GM18867 (cell line): Measurements from ENCODE around the gene TBC1D2.
"Not testable (repeated sequence)": the region's sequence is repeated elsewhere in the genome, so short reads cannot be mapped to it uniquely, and the experiment has no call there.

ENCODE experiments used
- ATAC-seq: cut with Tn5 transposase; IDR thresholded peaks from one replicate; pipeline ENCODE4 v1.9.1; 2021; ENCODE audit warnings: mild to moderate bottlenecking, moderate library complexity; ENCODE audit not compliant: unreplicated experiment

Gene TBC1D2, protein sequence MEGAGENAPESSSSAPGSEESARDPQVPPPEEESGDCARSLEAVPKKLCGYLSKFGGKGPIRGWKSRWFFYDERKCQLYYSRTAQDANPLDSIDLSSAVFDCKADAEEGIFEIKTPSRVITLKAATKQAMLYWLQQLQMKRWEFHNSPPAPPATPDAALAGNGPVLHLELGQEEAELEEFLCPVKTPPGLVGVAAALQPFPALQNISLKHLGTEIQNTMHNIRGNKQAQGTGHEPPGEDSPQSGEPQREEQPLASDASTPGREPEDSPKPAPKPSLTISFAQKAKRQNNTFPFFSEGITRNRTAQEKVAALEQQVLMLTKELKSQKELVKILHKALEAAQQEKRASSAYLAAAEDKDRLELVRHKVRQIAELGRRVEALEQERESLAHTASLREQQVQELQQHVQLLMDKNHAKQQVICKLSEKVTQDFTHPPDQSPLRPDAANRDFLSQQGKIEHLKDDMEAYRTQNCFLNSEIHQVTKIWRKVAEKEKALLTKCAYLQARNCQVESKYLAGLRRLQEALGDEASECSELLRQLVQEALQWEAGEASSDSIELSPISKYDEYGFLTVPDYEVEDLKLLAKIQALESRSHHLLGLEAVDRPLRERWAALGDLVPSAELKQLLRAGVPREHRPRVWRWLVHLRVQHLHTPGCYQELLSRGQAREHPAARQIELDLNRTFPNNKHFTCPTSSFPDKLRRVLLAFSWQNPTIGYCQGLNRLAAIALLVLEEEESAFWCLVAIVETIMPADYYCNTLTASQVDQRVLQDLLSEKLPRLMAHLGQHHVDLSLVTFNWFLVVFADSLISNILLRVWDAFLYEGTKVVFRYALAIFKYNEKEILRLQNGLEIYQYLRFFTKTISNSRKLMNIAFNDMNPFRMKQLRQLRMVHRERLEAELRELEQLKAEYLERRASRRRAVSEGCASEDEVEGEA

DNA sequence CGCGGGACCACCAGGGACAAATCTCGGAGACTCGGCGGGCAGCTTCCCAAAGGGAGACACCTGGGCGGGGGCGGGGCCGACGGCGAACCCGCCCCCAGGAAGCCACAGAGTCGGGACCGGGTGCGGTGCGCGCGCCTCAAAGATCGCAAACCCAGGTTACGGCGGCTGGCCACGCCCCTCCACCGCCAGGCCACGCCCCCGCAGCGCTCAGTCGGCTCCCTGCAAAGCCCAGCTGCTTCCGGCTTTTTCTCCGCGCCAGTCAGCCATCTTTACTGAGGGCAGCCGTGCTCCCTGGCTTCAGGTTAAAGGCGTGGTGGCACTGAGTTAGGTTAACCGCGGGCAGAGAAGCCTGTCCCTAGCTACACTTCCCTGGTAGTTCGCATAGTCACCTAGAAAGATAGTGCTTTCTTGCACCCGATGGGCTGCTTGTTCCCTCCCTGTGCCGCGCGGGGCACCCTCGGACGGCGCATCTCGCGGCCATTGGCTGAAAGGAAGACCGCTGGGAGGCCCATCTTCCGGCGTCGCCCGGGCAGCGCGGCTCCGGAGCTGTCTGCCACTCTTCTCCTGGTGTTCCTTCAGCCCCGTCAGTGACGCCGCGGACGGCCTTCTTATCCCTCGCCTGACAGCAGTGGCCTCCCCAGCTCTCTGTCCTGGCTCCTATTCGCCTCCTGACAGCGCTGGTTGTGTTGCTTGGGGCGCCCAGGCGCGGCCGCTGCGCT, at the start of gene TBC1D2:
Gene TBC1D2 (minus strand): TSS at position 72 of the 719 bp plus-strand sequence. CDS start 108 bp downstream, outside the sequence.
- ATAC-seq: peak; percentile 86

- ATAC-seq: no peak
These were observed 48.9 kb upstream of the TBC1D2 start for GRCh38 chr9:98304381-98304780.

GRCh38 chr9:98303633-98304125, 48.2 kb upstream of the TBC1D2 start:
- no peak for ATAC-seq

DNA sequence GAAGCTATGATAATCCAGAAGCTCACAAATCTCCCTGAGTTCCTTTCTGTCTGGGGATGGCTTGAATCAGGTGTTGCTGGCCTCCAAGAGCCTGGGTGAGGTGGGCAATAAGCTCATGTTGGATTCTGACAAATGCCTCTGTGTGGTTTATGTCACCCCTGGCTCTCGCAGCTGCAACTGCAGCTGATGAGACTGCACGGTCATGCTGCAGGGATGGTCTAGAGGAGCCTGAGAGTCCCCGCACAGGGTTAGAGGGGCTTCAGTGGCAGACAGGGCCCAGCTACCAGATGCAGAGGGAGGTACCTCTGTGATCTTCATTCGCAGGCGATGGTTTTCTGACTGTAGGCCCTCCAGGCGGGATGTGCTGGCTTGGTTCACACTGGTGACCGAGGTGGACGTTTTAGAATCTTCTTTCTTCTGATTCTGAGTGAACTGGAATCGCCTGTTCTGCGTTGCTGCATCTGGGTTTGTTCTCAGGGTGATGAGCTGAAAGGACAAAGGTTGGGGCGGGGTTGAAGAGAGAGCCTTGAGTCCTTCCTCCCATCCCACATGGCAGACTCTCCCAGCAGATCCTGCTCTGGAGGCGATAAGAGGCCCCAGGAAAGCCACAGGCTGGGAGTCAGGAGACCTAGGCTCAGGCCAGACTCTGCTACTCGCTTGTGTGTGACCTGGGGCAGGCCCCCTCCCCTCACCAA, 47.6 kb upstream of the TBC1D2 start:
- ATAC-seq: no peak

DNA sequence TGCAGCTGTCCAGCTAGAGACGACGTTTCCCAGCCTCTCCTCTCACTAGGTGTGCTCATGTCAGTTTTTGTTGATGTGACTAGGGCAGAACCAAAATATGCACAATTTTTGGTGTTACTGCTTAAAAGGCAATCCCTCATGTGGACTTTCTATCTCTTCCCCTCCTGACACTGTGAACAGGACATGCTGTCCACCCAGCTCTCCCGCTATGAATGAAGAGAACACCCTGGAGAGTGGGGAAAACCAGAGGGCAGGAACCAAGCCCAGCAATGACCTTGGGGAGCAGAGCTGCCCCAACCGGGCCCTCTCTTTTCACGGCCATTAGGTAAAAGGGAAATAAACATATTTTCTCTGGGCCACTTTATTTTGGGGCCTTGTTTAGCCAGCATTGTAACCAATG, 46.7 kb upstream of the TBC1D2 start:
- no peak for ATAC-seq

GRCh38 chr9:98300611-98301010, 45.2 kb upstream of the TBC1D2 start:
- no peak for ATAC-seq

GRCh38 chr9:98298476-98298875, 43.0 kb upstream of the TBC1D2 start:
- ATAC-seq: no peak

GRCh38 chr9:98295824-98296223, 40.4 kb upstream of the TBC1D2 start:
- ATAC-seq: no peak

- no peak for ATAC-seq
These were observed 36.4 kb upstream of the TBC1D2 start for GRCh38 chr9:98291820-98292219.

DNA sequence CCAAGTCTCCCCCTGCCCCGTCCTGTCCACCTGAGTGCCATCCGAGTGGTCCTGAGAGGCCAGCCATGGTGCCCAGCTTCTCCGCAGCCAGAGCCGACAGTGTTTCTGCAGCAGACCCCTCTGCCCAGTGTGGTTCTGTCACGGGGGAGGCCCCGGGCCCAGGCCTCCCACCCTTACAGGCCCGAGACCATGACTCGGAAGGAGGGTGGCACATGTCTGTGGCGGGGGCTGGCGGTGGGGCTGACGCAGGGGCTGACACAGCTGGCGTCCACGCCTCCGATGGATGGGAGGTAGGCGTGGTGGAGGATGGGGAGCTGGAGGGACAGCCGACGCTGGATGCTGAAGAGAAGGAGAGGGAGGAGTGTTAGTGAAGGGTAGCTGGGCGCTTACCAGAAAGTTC, 35.0 kb upstream of the TBC1D2 start:
- ATAC-seq: no peak

DNA sequence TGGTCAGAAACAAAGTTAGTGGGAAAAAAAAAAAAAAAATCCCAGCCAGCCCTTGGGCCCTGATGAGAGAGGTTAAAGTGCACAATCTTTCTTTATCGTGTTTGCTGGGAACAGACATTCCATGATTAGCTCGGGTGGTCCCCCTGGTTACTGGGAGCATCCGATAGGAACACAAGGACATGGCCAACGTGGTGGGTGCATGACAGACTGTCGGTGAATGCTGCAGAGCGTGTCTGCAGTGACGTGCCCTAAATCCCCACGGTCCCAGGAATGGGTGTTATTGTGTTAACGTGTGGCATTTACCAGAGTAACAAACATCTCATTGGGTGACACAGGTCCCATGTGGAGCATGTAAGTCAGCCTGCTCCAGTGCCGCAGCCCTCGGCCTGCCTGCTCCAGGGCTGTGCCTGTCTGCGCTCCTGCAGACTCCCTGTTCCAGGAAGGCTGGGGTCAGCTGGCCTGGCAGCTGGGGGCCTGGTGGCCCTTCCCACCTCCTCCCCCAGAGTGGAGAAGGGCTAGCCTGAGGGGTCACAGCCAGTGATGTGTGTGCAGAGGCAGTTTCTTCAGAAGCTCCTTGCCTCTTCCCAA, 34.3 kb upstream of the TBC1D2 start:
- ATAC-seq: no peak

DNA sequence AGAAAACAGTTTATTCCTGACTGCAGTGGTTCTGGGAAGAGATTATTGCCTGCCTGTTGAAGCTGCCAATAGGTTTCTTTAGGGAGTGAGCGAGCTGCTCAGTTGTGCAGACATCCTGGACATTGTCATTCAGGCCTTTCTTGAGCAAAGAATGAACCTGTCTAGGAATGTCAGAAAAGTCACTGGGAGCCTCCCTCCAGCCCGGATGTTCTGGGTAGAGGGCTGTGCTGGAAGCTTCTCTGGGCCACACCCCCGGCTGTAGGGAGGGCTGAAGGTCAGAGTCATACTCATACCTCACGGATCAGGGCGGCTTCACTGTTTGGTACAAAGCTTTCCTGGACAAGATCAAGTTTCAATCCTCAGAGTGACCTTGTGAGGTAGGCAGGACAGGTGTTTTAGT, 33.4 kb upstream of the TBC1D2 start:
- ATAC-seq: no peak

DNA sequence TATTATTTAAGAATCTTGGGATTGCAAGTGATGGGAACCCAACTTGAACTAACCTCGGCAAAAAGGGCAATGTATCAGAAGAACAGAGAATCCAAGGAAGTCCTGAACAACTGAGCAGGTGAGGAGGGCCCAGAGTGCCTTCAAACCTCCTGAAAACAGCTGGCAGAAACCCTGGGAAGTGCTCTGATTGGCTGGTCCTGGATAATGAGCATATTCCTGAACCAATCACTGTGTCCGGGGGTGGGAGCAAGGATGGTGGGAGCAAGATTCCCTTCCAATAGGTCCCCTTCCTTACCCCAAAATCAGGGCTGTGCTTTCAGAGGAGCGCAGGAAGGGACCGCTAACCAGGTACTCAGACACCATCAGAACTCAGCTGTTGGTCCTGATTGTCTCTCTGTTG, 31.9 kb upstream of the TBC1D2 start:
- no peak for ATAC-seq

GRCh38 chr9:98285446-98285845, 30.0 kb upstream of the TBC1D2 start:
- ATAC-seq: no peak

DNA sequence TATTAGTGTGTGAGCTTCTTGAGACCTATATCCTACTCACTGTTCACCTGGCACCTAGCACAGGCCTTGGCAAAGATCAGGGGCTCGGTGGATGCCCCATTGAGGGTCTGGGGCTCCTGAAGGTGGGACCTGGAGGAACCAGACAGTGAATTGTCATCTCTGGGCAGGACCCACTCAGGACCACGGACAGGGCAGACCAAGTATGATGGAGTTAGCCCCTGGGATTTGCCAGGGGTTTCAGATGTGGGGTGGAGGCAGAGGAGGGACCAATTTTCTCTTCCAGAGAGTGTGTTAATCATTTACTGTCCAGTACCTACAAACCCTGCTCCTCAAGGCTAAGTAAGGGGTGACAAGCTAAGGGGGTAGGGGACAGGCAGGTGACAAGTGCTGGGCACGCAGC, 29.3 kb upstream of the TBC1D2 start:
- no peak for ATAC-seq

DNA sequence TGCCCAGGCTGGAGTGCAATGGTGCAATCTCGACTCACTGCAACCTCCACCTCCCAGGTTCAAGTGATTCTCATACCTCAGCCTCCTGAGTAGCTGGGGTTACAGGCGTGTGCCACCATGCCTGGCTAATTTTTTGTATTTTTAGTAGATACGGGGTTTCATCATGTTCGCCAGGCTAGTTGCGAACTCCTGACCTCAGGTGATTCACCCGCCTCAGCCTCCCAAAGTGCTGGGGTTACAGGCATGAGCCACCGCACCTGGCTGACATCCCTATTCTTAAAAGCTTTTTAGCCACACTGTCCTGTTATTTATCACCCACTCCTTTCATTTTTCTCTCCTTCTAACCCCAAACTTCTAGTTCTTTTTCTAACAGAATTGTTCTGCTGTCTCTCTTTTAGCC, 27.7 kb upstream of the TBC1D2 start:
- ATAC-seq: not testable (repeated sequence)

GRCh38 chr9:98281281-98281680, 25.8 kb upstream of the TBC1D2 start:
- ATAC-seq: no peak

DNA sequence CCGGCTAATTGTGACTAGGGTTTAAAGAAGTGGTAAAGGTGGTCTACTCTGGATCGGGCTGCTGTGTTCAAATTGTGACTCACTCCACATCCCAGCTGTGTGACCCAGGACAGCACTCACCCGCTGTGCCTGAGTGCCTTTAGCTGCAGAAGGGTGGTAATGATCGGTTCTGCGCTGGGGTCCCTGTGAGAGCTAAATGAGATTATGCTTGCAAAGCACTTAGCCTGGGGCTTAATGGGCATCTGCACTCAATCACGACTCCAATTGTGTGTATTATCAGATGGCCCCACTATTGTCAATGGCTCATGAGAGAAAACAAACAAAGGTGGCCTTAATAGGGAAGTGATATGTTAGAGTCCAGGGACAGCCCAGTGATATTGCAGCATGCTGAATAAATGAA, 25.1 kb upstream of the TBC1D2 start:
- ATAC-seq: no peak

DNA sequence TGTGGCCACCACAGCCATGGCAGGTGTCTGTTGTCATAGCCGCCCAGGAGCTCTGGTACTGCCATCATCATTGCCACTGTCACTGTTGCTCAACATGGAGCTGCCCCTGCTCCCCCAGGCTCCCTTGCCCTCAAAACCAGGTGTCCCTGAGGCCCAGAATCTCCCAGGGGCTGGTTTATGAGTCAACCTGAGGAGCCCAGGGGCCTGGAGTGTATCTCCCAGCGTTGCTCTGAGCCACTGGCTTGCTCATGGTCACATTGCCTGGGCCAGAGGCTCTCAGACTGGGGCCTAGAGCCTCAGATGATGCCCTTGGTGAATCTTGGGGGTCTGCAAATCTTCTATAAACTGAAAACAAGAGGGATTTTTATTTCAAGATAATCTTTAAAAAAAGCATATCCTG, 24.7 kb upstream of the TBC1D2 start:
- ATAC-seq: no peak

DNA sequence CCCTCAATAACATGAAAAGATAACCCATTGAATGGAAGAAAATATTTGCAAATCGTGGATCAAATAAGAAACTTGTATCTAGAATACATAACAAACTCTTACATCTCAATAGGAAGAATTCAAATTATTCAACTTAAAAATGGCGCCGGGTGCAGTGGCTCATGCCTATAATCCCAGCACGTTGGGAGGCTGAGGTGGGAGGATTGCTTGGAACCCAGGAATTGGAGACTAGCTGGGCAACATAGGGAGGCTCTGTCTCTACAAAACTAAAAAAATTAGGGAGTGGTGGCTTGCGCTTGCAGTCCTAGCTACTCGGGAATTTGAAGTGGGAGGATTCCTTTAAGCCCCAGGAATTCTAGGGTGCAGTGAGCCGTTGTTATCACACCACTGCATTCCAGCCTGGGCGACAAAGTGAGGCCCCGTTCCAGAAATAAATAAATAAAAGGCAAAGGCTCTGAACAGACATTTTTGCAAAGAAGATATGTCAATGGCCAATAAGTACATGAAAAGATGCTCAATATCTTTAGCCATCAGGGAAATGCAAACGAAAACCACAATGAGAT, 21.5 kb upstream of the TBC1D2 start:
- no peak for ATAC-seq
